ENCODE measurements around the gene ZNF629.

The ZNF629 gene

DNA sequence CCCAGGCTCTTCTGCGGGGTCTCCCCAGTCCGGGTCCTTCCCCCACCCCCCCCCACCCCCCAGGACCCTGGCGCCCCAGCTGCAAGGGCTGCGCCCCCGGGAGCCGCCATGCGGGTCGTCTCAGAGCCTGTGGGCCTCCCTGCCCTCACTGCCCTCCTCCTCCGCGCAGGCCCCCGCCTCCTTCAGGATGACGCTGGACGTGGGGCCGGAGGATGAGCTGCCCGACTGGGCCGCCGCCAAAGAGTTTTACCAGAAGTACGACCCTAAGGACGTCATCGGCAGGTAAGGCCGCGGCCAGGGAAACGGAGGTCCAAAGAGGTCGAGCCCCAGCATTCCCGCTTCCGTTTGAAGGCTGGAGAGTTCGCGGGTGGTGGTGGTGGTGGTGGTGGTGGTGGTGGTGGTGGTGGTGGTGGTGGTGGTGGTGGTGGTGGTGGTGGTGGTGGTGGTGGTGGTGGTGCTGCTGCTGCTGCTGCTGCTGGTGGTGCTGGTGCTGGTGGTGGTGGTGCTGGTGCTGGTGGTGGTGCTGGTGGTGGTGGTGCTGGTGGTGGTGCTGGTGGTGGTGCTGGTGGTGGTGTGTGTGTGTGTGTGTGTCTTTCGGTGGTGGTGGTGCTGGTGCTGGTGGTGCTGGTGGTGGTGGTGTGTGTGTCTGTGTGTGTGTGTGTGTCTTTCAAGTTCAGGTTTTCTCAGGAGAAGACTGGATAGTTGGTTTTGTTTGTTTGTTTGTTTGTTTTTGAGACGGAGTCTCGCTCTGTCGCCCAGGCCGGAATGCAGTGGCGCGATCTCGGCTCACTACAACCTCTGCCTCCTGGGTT, 38.2 kb downstream of the ZNF629 start:
- in situ Hi-C loops (cut with MboI; ENCODE audit: low sequenced_read_pairs), result no loop called here

DNA sequence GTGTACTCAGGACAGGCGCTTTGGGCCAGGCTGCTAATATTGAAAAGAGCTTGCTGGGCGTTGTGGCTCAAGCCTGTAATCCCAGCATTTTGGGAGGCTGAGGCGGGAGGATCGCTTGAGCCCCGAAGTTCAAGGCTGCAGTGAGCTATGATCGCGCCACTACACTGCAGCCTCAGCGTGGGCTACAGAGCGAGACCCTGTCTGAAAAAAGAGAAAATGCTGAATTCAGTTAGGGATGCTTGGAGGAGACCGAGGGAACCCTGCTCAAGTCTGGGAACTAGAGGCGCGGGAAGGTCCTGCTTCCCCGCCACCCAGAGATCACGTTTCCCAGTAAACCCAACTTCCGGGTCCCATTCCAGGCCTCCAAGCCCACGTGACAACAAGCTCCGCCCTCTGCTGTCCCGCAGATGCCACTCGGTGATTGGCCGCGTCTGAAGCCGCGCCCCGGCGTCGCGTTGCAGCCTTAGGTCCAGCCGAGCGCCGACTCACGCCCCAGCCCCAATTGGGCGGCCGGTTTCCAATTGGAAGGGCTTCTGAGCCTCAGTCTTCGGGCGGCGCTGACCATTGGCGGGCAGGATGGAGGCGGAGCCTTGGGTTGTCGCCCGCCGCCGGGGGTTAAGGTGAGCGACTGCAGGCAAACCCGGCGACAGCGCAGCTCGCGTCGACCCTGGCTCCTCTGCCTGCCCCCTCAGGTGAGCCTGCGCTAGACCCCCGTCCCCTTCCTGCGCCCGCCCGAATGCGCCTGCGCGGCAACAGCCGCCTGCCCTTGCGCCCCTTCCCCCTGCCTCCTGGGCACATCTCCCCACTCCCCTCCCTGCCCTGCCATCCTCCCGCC, 39.0 kb downstream of the ZNF629 start, which contains the start of gene PHKG2:
Gene PHKG2, plus strand, starts transcription at position 627 of the 835 bp plus-strand sequence. CDS start 396 bp downstream, outside the sequence.
- in situ Hi-C loops (cut with MboI; ENCODE audit: low sequenced_read_pairs), result no loop called here

DNA sequence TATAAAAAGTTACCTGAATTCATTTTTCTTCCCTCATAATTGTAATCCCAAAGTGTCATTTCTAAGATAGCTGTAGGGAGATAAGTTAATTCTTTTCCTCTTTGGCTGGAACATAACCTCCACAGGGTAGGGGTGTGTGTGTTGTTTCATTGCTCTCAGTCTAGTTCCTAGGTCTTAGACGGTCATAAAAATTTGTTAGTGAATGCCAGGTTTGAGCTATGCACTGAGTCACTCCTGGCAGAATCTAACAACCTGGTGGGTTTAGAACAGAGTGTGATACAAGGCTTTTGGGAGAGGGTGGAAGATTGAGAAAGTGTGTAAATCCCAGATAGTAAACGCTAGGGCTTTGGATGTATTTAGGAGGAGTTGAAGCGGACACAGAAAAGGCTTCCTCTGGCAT, 39.7 kb downstream of the ZNF629 start:
- in situ Hi-C loops (cut with MboI; ENCODE audit: low sequenced_read_pairs), result no loop called here

DNA sequence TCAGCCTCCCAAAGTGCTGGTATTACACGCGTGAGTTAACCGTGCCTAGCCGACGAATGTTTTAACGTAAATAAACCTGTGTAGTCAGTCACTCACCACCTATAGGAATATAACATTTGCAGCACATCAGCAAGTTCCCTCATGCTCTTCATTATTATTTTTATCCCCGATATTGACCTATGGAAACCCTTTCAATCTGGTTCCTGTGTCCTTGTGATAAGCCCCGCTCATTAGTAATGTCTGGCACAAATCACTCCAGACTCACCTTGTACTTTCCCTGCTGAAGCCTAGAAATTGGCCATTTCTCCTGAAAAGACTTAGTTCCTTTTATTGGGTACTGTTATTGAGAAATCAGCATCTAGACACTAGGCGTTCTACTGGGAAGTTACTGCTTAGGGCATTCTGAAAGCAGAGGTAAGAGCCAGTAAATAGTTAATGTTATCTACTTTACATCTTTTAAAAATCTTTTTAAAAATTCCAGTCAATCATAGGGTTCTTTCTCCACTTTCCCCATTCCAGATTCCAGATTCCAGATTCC, 40.3 kb downstream of the ZNF629 start:
- in situ Hi-C loops (cut with MboI; ENCODE audit: low sequenced_read_pairs), result no loop called here

DNA sequence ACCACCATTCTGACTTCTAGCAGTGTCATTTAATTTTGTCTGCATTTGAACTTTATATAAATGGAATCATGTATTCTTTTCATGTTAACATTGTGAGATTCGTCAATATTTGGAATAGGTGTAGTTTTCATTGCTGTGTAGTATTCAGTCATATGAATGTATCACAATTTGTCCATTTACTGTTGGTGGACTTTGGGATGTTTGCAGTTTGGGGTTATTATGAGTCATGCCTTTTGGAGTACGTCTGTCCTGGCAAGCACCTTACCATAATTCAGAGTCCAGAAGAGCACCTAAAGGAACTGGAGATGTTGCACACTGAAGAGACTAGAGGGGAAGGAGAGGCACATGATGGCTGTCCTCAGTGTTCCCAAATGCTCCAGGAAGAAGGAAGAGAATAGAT, 41.9 kb downstream of the ZNF629 start:
- in situ Hi-C loops (cut with MboI; ENCODE audit: low sequenced_read_pairs), result no loop called here

DNA sequence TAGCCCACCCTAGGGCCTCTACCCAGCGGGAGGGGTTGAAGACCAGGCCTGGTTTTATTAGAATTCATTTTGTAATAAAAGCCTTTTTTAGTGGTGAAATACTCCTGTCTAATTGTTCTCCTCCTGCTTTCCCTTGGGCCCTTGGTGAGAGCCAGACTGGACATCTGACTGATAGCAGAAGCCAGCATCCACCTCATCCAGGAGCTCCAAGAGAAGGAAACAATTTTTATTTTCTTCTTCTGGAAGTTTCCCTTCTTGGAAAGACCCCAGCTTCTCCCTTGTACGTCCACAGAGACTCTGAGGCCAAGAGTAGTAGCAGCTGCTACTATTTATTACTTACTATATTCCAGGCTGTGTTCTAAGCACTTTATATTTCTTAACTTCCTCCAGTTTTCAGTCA, 42.8 kb downstream of the ZNF629 start:
- in situ Hi-C loops (cut with MboI; ENCODE audit: low sequenced_read_pairs), result no loop called here

DNA sequence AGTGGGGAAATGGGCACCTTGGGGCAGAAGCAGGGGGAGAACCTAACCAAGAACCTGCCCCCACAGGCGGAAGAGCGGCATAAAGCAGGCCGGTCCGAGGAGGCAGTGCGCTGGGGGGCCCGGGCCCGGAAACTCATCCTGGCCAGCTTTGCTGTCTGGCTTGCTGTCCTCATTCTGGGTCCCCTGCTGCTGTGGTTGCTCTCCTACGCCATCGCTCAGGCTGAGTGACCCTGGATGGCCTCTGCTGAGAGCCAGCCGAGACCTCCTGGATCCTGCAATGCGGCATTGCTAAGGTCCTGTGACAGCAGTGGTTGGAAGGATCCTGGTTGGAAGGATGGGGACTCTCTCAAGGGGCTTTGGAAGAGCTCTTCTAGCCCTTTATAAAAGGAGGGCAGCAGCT, 43.3 kb downstream of the ZNF629 start:
- in situ Hi-C loops (cut with MboI; ENCODE audit: low sequenced_read_pairs), result no loop called here

DNA sequence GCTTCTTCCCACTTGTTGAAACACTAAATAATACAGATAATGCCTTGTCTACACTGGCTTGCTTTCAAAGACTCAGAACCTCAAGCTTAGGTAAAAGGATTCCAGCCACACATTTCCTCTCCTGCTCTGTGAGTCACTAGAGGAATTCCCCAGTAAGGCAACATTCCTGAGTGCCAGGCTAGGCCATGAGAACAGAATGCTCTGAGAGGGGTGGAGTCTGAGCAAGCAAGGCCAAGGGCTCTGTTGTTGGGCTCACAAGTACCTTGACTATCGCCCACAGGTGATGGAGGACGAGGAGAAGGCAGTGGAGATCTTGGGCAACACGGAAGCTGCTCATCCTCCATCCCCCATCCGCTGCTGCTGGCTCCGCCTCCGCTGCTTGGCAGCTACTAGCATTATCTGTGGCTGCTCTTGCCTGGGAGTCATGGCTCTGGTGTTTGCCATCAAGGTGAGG, 45.5 kb downstream of the ZNF629 start:
- in situ Hi-C loops (cut with MboI; ENCODE audit: low sequenced_read_pairs), result no loop called here

DNA sequence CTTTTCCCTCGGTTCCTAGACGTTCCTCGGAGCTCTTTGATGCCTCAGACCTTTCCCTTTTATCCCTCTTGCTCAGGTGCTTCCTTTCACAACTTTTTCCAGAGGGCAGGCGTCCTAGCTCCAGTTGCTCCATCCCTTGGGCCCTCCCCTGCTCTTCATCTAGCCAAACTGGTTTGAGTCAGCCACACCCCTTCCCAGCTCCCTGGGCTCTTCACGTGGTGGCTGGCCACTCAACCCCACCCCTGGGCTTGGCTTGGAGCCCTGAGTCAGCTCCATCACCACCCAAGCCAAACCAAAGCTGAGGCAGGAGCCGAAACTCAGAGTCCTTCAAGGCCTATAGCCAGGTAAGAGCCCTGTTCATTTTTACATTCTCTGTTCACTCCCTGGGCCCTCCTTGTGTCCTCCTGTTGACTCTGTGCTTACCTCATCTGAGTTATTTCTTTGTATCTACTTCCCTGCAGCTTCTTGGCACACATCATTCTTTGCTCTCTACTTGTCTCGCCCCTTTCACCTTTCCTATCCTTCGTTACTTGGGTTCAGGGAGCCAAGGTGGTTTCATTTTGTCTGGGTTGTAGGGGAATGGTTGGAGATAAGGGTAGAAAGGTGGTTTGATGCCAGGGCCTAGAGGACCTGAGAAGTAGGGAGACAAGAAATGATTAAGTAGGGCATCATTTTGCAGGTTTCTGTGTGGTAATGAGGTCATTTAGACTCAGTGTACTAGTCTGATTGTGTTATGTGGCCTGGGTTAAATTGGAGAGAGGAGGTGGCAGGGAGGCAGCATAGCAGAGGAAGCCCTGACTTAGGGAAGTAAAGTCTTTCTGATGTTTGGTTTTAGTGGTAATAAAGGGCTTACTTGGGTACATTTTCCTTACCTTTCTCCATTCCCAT, 46.4 kb downstream of the ZNF629 start:
- in situ Hi-C loops (cut with MboI; ENCODE audit: low sequenced_read_pairs), result no loop called here

DNA sequence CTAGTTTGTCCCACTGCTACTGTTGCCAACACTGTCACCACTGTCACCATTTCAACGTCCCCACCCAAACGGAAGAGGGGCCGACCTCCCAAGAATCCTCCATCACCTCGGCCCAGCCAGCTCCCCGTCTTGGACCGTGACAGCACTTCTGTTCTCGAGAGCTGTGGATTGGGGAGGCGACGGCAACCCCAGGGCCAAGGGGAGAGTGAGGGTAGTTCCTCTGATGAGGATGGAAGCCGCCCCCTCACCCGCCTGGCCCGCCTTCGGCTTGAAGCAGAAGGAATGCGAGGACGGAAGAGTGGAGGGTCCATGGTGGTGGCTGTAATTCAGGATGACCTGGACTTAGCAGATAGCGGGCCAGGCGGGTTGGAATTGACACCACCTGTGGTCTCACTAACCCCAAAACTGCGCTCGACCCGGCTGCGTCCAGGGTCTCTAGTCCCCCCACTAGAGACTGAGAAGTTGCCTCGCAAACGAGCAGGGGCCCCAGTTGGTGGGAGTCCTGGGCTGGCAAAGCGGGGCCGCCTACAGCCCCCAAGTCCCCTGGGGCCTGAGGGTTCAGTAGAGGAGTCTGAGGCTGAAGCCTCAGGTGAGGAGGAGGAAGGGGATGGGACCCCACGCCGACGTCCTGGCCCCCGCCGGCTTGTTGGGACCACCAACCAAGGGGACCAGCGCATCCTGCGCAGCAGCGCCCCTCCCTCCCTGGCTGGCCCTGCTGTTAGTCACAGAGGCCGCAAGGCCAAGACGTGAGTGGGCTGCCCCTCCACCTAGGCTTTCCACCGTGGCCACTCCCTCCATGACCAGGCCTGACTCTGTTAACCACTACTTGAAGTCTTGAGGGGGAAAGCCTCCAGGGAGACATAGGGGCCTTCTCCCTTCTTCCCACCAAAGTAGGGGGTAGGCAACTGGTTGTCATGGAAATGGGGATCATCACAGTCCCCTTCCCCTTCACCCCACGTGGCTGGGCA, 47.7 kb downstream of the ZNF629 start:
- in situ Hi-C loops (cut with MboI; ENCODE audit: low sequenced_read_pairs), result no loop called here

DNA sequence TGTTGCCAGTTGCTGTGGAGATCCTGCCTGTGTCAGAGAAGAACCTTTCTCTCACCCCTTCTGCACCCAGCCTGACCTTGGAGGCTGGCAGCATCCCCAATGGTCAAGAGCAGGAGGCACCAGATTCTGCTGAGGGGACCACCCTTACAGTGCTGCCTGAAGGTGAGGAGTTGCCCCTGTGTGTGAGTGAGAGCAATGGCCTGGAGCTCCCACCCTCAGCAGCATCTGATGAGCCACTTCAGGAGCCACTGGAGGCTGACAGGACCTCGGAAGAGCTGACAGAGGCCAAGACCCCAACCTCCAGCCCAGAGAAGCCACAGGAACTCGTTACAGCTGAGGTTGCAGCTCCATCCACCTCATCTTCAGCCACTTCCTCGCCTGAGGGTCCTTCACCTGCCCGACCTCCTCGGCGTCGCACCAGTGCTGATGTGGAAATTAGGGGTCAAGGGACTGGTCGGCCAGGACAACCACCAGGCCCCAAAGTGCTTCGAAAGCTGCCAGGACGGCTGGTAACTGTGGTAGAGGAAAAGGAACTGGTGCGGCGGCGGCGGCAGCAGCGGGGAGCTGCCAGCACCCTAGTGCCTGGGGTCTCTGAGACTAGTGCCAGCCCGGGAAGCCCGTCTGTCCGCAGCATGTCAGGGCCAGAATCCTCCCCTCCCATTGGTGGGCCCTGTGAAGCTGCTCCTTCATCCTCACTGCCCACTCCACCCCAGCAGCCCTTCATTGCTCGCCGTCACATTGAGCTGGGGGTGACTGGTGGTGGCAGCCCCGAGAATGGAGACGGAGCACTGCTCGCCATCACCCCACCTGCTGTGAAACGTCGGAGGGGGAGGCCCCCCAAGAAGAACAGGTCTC, 49.0 kb downstream of the ZNF629 start:
- in situ Hi-C loops (cut with MboI; ENCODE audit: low sequenced_read_pairs), result no loop called here

DNA sequence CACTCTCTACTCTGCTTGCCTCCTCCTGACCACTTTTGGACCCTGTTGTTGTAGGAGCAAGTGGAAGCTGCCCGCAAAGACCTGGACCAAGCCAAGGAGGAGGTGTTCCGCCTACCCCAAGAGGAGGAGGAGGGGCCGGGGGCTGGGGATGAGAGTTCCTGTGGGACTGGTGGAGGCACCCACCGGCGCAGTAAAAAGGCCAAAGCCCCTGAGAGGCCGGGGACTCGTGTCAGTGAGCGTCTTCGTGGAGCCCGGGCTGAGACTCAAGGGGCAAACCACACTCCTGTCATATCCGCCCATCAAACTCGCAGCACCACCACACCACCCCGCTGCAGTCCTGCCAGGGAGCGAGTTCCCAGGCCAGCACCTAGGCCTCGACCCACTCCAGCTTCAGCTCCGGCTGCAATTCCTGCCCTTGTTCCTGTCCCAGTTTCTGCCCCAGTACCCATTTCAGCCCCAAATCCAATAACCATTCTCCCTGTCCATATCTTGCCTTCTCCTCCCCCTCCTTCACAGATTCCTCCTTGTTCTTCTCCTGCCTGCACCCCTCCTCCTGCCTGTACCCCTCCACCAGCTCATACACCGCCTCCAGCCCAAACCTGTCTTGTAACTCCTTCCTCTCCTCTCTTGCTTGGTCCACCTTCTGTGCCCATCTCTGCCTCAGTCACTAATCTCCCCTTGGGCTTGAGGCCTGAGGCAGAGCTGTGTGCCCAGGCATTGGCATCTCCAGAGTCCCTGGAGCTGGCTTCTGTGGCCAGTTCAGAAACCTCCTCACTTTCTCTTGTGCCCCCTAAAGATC, 49.8 kb downstream of the ZNF629 start:
- in situ Hi-C loops (cut with MboI; ENCODE audit: low sequenced_read_pairs), result no loop called here

DNA sequence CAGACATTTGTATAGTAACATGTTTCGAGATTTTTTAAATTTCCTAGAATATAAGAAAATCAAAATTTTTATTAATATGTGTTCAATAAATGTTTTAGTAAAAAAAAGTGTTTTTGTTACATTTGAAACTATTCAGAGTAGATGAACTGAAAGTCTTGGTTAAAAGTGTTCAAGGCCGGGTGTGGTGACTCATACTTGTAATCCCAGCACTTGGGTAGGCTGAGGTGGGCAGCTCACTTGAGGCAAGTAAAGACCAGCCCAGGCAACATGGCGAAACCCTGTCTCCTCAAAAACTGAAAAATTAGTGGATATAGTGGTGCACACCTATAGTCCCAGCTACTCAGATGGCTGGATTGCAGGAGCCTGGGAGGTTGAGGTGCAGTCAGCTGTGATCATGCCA, 55.6 kb downstream of the ZNF629 start:
- in situ Hi-C loops (cut with MboI; ENCODE audit: low sequenced_read_pairs), result no loop called here

DNA sequence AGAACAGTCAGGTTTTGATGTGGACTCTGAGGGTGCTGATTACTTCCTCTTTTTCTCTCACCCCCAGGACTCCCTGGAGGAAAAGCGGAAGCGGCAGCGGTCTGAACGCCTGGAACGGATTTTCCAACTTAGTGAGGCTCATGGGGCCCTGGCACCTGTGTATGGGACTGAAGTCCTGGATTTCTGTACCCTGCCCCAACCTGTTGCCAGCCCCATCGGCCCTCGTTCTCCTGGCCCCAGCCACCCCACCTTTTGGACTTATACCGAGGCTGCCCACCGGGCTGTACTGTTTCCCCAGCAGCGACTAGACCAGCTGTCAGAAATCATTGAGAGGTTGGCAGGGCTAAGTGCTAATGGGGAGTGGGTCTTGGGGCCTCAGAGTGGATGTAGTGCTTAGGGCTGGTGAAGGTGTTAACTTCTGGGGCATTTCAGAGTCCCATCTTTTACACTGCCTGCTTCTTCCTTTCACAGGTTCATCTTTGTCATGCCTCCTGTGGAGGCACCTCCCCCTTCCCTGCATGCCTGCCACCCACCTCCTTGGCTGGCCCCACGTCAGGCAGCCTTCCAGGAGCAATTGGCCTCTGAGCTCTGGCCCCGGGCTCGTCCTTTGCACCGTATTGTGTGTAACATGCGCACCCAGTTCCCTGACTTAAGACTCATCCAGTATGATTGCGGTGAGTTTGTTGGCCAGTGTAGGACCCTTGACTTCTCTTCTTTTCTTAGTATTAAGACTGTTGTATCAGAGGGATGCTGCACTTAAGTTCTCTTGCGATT, 57.9 kb downstream of the ZNF629 start:
- in situ Hi-C loops (cut with MboI; ENCODE audit: low sequenced_read_pairs), result no loop called here

Data from HL-60/S4 treated with phorbol 12-myristate 13-acetate at 8.2 ng/mL for 4 days and 3 days (cell line).